Stimulated activated CD8-positive, alpha-beta memory T cell treated with anti-CD3 and anti-CD28 coated beads, Interleukin-4, amount 100 ng/mL, for 24 hours (primary cell): Measurements from ENCODE around the gene DRD2.

Experiments
- DNase-seq: peaks from one replicate; pipeline ENCODE4 v3.0.0-alpha.2; 2020; ENCODE audit warnings: low read depth

Gene DRD2

GRCh38 chr11:113484223-113484622, 9.0 kb upstream of the DRD2 start:
- no peak for DNase-seq

GRCh38 chr11:113481672-113482071, 6.5 kb upstream of the DRD2 start:
- no peak for DNase-seq

GRCh38 chr11:113481226-113481625, 6.0 kb upstream of the DRD2 start:
- DNase-seq: no peak

GRCh38 chr11:113477321-113477720, 2.1 kb upstream of the DRD2 start:
- no peak for DNase-seq

- no peak for DNase-seq
Measured at GRCh38 chr11:113476553-113476952, 1.4 kb upstream of the DRD2 start.

- peak; percentile 22 for DNase-seq
Measured at GRCh38 chr11:113474362-113475159, 637 bp downstream of the DRD2 start.

- no peak for DNase-seq
Measured at GRCh38 chr11:113473983-113474361, 1.2 kb downstream of the DRD2 start.

GRCh38 chr11:113472471-113472870, 2.7 kb downstream of the DRD2 start:
- no peak for DNase-seq

GRCh38 chr11:113470233-113470632, 5.0 kb downstream of the DRD2 start:
- no peak for DNase-seq

- DNase-seq: no peak
Measured at GRCh38 chr11:113468726-113469345, 6.4 kb downstream of the DRD2 start.

GRCh38 chr11:113467545-113467944, 7.7 kb downstream of the DRD2 start:
- no peak for DNase-seq

- DNase-seq: no peak
Measured at GRCh38 chr11:113465786-113466185, 9.4 kb downstream of the DRD2 start.

GRCh38 chr11:113464416-113464815, 10.8 kb downstream of the DRD2 start:
- DNase-seq: no peak

GRCh38 chr11:113462830-113463229, 12.4 kb downstream of the DRD2 start:
- DNase-seq: no peak

GRCh38 chr11:113461639-113462038, 13.6 kb downstream of the DRD2 start:
- DNase-seq: no peak

- DNase-seq: no peak
Measured at GRCh38 chr11:113460469-113460868, 14.7 kb downstream of the DRD2 start.

GRCh38 chr11:113458189-113458588, 17.0 kb downstream of the DRD2 start:
- no peak for DNase-seq

GRCh38 chr11:113457784-113458183, 17.4 kb downstream of the DRD2 start:
- no peak for DNase-seq

GRCh38 chr11:113454455-113454854, 20.7 kb downstream of the DRD2 start:
- no peak for DNase-seq

GRCh38 chr11:113449743-113450142, 25.5 kb downstream of the DRD2 start:
- no peak for DNase-seq

GRCh38 chr11:113448316-113448677, 26.9 kb downstream of the DRD2 start:
- no peak for DNase-seq

GRCh38 chr11:113447621-113448315, 27.4 kb downstream of the DRD2 start:
- DNase-seq: no peak

GRCh38 chr11:113446938-113447337, 28.3 kb downstream of the DRD2 start:
- DNase-seq: no peak
